K562 (cell line): Measurements from ENCODE around the gene PFN3.

Experiments
- ARID1B ChIP-seq: fragments of 450-650 bp; IDR thresholded peaks from 2 replicates; pipeline ENCODE4 v1.6.1; 2016; ENCODE audit warnings: antibody characterized with exemption, mild to moderate bottlenecking, inconsistent platforms
- C11orf30 ChIP-seq: fragments of 450-650 bp; IDR thresholded peaks from 2 replicates; pipeline ENCODE4 v1.6.1; 2016; ENCODE audit warnings: low read depth, mild to moderate bottlenecking
- CEBPB ChIP-seq: fragments of 450-650 bp; IDR thresholded peaks from 2 replicates; pipeline ENCODE4 v1.6.1; 2016; ENCODE audit warnings: missing genetic modification characterization, missing compliant biosample characterization
- EZH2 ChIP-seq: IDR thresholded peaks from 2 replicates; pipeline ENCODE4 v1.6.1; 2012; ENCODE audit warnings: low read depth, mild to moderate bottlenecking, inconsistent platforms, low read length, borderline replicate concordance
- NFE2 ChIP-seq: IDR thresholded peaks from 2 replicates; pipeline ENCODE4 v1.6.1; 2014; ENCODE audit warnings: antibody characterized with exemption, low read depth
- RAD21 ChIP-seq, 2 experiments: fragments of 250-450 bp in 1 of 2; fragments of 450-650 bp in 1 of 2; sonication (Bioruptor Pico) in 1 of 2; formaldehyde crosslinking in 1 of 2; IDR thresholded peaks in 1 of 2; conservative IDR thresholded peaks in 1 of 2; 2 replicates each; pipeline versions ENCODE4 v1.4.0 to v1.8.0; 2020 to 2022; ENCODE audit warnings: mild to moderate bottlenecking in 2 of 2, moderate library complexity in 1 of 2

DNA sequence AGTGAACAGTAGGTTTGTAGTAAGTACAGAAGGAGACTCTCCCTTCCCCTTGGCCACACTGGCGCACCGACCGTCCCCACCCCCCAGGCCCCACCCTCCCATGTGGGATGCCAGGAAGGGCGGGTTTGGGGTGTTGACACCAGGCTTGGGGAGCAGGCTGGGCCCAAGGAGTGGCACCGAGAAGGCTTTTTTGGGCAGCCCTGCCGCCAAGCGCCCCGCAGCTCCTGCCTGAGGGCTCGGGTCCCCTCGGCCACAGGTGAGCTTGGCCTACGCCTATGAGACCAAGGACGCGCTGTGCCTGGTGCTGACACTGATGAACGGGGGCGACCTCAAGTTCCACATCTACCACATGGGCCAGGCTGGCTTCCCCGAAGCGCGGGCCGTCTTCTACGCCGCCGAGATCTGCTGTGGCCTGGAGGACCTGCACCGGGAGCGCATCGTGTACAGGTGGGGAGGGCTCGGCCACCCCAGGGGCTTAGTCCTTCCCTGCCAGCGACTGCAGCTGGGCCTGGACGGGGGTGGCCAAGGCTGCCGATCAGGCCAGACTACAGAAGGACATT is 33.3 kb upstream of the PFN3 start:
- TF ChIP-seq EZH2 (no peak), NFE2 (no peak), CEBPB (no peak), RAD21 (CRISPR knock-in tag; conservative IDR thresholded peaks at IDR 0.05 in 1 of 2, IDR thresholded peaks at IDR 0.05 in 1 of 2) (no peak), C11orf30 (no peak), ARID1B (no peak)
